Brain microvascular endothelial cell (primary cell): ENCODE measurements around the gene ZNF488.

Experiments used
- DNase-seq: peaks from one replicate; pipeline ENCODE4 v3.0.0-alpha.2; 2020
- H3K27ac ChIP-seq: fragments of 250-450 bp; sonication (Bioruptor Pico); 2 replicates; pipeline ENCODE4 v1.5.1; 2020; ENCODE audit warnings: mild to moderate bottlenecking, moderate library complexity
- H3K27me3 ChIP-seq: fragments of 250-450 bp; sonication (Bioruptor Pico); replicated peaks from 2 replicates; pipeline ENCODE4 v1.5.1; 2020; ENCODE audit warnings: mild to moderate bottlenecking
- H3K36me3 ChIP-seq: fragments of 250-450 bp; sonication (Bioruptor Pico); replicated peaks from 2 replicates; pipeline ENCODE4 v1.5.1; 2020; ENCODE audit warnings: mild to moderate bottlenecking
- H3K4me3 ChIP-seq: 2 replicates; pipeline ENCODE4 v1.5.1; 2011; ENCODE audit warnings: low read depth, mild to moderate bottlenecking, control low read depth, low read length, moderate library complexity
- in situ Hi-C: cut with HindIII; loops from 2 replicates; pipeline ENCODE4 v1.10.0; 2017; ENCODE audit warnings: low sequenced_read_pairs, low pct_ligation_motif_present
- TF ChIP-seq, protein P1 (sequence below): IDR thresholded peaks from 2 replicates; pipeline ENCODE4 v1.5.1; 2011; ENCODE audit warnings: low read depth, mild to moderate bottlenecking, moderate library complexity, low read length, control low read depth, inconsistent platforms; ENCODE audit errors: missing control alignments

Gene ZNF488

DNA sequence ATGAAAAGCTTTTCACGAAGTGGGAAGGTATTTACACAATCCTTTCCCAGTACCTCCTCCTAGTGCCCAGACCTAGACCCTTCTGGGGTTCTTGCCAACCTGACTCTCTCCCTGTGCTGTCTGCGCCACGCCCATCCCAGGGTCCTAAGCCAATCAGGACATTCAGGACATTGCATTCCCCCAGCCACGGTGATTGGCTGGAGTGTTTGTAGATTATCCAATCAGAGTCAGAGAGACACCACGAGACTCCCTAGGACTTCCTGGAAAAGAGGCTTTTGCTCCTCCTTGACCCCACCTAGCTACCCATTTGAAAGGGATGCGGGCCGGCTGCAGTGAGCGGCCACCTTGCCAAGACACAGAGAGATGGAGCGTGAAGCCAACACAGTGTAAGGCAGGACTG, 65.4 kb downstream of the ZNF488 start:
- H3K36me3 ChIP-seq, result no peaks in the 10 kb centered on the region
- in situ Hi-C loops, result loop anchor here (25.0 kb wide), 1 partner anchor 281 kb away; no protein-coding TSS in a partner anchor
- no peaks in the 10 kb centered on the region for H3K27me3 ChIP-seq
- TF ChIP-seq, protein P1, sequence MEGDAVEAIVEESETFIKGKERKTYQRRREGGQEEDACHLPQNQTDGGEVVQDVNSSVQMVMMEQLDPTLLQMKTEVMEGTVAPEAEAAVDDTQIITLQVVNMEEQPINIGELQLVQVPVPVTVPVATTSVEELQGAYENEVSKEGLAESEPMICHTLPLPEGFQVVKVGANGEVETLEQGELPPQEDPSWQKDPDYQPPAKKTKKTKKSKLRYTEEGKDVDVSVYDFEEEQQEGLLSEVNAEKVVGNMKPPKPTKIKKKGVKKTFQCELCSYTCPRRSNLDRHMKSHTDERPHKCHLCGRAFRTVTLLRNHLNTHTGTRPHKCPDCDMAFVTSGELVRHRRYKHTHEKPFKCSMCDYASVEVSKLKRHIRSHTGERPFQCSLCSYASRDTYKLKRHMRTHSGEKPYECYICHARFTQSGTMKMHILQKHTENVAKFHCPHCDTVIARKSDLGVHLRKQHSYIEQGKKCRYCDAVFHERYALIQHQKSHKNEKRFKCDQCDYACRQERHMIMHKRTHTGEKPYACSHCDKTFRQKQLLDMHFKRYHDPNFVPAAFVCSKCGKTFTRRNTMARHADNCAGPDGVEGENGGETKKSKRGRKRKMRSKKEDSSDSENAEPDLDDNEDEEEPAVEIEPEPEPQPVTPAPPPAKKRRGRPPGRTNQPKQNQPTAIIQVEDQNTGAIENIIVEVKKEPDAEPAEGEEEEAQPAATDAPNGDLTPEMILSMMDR, result no peak
- no peak overlapping the region for H3K4me3 ChIP-seq
- no peak for DNase-seq
- no peak overlapping the region for H3K27ac ChIP-seq

DNA sequence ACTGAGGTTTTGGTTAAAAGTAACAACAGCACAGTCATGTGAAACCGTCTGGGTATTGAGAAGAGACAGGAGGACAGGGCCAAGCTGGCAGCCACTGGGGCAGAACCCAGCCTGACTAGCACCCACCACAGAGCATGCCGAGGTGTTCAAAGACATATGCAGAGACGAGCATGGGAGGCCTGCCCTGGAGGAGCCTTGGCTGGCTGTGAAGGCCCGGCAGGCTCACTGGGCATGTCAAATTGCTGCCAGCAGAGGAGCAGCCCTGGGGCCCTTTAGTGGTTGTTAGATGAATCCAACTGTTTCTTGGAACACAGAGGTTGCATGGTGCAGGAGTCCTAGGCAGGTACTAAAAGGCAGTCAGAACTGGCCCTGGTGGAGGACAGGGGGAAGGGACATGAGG, 66.8 kb downstream of the ZNF488 start:
- in situ Hi-C loops, result loop anchor here (25.0 kb wide), 1 partner anchor 280 kb away; no protein-coding TSS in a partner anchor
- no peaks in the 10 kb centered on the region for H3K27me3 ChIP-seq
- no peak for DNase-seq
- H3K36me3 ChIP-seq, result no peaks in the 10 kb centered on the region
- TF ChIP-seq, protein P1, result no peak
- no peak overlapping the region for H3K27ac ChIP-seq
- H3K4me3 ChIP-seq, result no peak overlapping the region

DNA sequence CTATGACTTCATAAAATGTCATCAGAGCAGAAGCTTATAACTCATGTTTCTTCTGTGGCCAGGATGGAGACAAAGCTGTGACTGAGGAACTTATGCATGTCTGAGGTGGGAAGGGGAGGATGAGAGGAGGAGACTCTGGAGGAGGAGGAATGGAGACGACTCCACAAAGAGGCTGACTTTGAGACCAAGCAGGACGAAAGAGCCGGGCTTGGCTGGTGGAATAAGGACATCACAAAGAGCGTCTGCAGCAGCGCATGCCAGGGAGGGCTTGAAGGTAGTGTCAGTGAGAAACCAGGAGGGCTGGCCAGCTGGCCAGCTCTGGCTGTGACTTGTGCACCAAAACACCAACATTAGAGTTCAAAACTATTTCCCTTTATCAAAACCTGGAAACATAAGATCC, 68.0 kb downstream of the ZNF488 start:
- in situ Hi-C loops, result loop anchor here (25.0 kb wide), 1 partner anchor 279 kb away; no protein-coding TSS in a partner anchor

More for the DNA sequence above, 68.0 kb downstream of the ZNF488 start:
- TF ChIP-seq, protein P1, result no peak
- Histone ChIP-seq H3K27me3 (no peaks in the 10 kb centered on the region), H3K4me3 (no peak overlapping the region), H3K36me3 (no peaks in the 10 kb centered on the region), H3K27ac (no peak overlapping the region)
- no peak for DNase-seq
